Thyroid gland (tissue), 4 donors: ENCODE measurements around the gene NFASC. TPM values are rescaled to one million over a fixed set of nuclear protein-coding genes. Genes with fewer than 3 reads are reported as not detected.

Experiments
- DNase-seq, 2 donors: peaks; one replicate each; pipeline ENCODE4 v3.0.0-alpha.2; 2019
- H3K27ac ChIP-seq, 3 donors: fragments of 200-600 bp; sonication (generic); 1 replicate in 2 of 3; 2 replicates in 1 of 3; pipeline ENCODE4 v1.5.1; 2016 to 2019; ENCODE audit warnings: mild to moderate bottlenecking in 1 of 3, moderate library complexity in 1 of 3
- H3K27me3 ChIP-seq: fragments of 200-600 bp; sonication (generic); one replicate; pipeline ENCODE4 v1.5.1; 2019
- H3K36me3 ChIP-seq, 2 donors: fragments of 200-600 bp; sonication (generic); one replicate each; pipeline ENCODE4 v1.5.1; 2016 to 2019
- H3K4me1 ChIP-seq, 2 donors: fragments of 200-600 bp; sonication (generic); one replicate each; pipeline ENCODE4 v1.5.1; 2017 to 2019
- H3K4me3 ChIP-seq, 3 donors: fragments of 200-600 bp; sonication (generic); replicated peaks in 1 of 3; 1 replicate in 2 of 3; 2 replicates in 1 of 3; pipeline ENCODE4 v1.5.1; 2016; ENCODE audit warnings: mild to moderate bottlenecking in 1 of 3
- H3K9me3 ChIP-seq: fragments of 200-600 bp; sonication (generic); one replicate; pipeline ENCODE4 v1.5.1; 2017
- CTCF ChIP-seq, 6 experiments: fragments of 200-600 bp in 3 of 6; fragments of 450-650 bp in 3 of 6; sonication (generic) in 3 of 6; IDR thresholded peaks; one replicate each; pipeline ENCODE4 v1.5.1; 2016 to 2019; ENCODE audit warnings: antibody characterized with exemption in 6 of 6, mild to moderate bottlenecking in 2 of 6, inconsistent platforms in 1 of 6, moderate library complexity in 1 of 6
- POLR2A ChIP-seq, 2 donors: fragments of 450-650 bp; IDR thresholded peaks; one replicate each; pipeline ENCODE4 v1.6.1; 2017; ENCODE audit warnings: antibody characterized with exemption in 2 of 2, mild to moderate bottlenecking in 2 of 2, moderate library complexity in 1 of 2
- WGBS, 2 donors: methylation state at CpG; one replicate each; pipeline ENCODE4 v1.1.5; 2017; 5-methylcytosine and 5-hydroxymethylcytosine counted together
- intact Hi-C: fragments of 100-400 bp; cut with DNase I; formaldehyde crosslinking; loops from one replicate; pipeline ENCODE4 v1.15.1; 2023
- total RNA-seq, 4 donors: library from RNA; depleted of rRNA; stranded (reverse); fragments of >200 nt; gene quantifications; one replicate each; pipeline ENCODE4 v1.2.3, GENCODE V29; 2016

The NFASC gene
- total RNA-seq, 4 donors from 2014 or later = 3.6 to 9.4 (median 3.9) TPM

- Histone ChIP-seq H3K27me3 (no peaks in the 10 kb centered on the region), H3K9me3 (no peaks in the 10 kb centered on the region), H3K27ac (no peak overlapping the region), H3K4me3 (no peak overlapping the region), H3K4me1 (peaks cover 4 to 7% of the 10 kb centered on the region in 2 donors), H3K36me3 (no peaks in the 10 kb centered on the region)
- WGBS, 2 donors = 94 to 99% methylated on average over 6 of the region's 6 CpGs
- DNase-seq = no peak
- TF ChIP-seq POLR2A (IDR thresholded peaks at IDR 0.05) (no peak), CTCF (IDR thresholded peaks at IDR 0.05) (no peak)
- intact Hi-C loops = no loop called here
Measured at GRCh38 chr1:205056956-205057568, 186.4 kb downstream of the NFASC start.

- H3K4me3 ChIP-seq = no peak overlapping the region
- H3K9me3 ChIP-seq = no peaks in the 10 kb centered on the region
- peaks cover 4 to 8% of the 10 kb centered on the region in 2 donors for H3K4me1 ChIP-seq
- no peak overlapping the region for H3K27ac ChIP-seq
- TF ChIP-seq POLR2A (IDR thresholded peaks at IDR 0.05) = no peak
- no peak for TF ChIP-seq CTCF (IDR thresholded peaks at IDR 0.05)
- H3K36me3 ChIP-seq = no peaks in the 10 kb centered on the region
- no peaks in the 10 kb centered on the region for H3K27me3 ChIP-seq
- DNase-seq = no peak
- intact Hi-C loops = no loop called here
- 88 to 89% methylated on average over 13 of the region's 19 CpGs for WGBS, 2 donors
Measured at GRCh38 chr1:205057808-205058575, 187.3 kb downstream of the NFASC start.

- intact Hi-C loops = no loop called here
- no peaks in the 10 kb centered on the region for H3K27me3 ChIP-seq
- no peak overlapping the region for H3K4me3 ChIP-seq
- H3K36me3 ChIP-seq = no peaks in the 10 kb centered on the region
- TF ChIP-seq CTCF (IDR thresholded peaks at IDR 0.05) (no peak), POLR2A (IDR thresholded peaks at IDR 0.05) (no peak)
- no peaks in the 10 kb centered on the region for H3K9me3 ChIP-seq
- DNase-seq = no peak
- H3K27ac ChIP-seq = no peak overlapping the region
- H3K4me1 ChIP-seq = peaks cover 4 to 8% of the 10 kb centered on the region in 2 donors
- 89 to 92% methylated on average over 12 of the region's 12 CpGs for WGBS, 2 donors
Measured at GRCh38 chr1:205058853-205059252, 188.2 kb downstream of the NFASC start.

GRCh38 chr1:205059660-205060059 is 189.0 kb downstream of the NFASC start:
- WGBS, 2 donors = 92% methylated on average over 4 of the region's 6 CpGs
- H3K27ac ChIP-seq = no peak overlapping the region
- no peaks in the 10 kb centered on the region for H3K27me3 ChIP-seq
- intact Hi-C loops = loop anchor here (2.0 kb wide), 1 partner anchor 71 kb away; no protein-coding TSS in a partner anchor
- no peaks in the 10 kb centered on the region for H3K9me3 ChIP-seq
- H3K36me3 ChIP-seq = no peaks in the 10 kb centered on the region
- DNase-seq = no peak
- TF ChIP-seq CTCF (IDR thresholded peaks at IDR 0.05) (no peak), POLR2A (IDR thresholded peaks at IDR 0.05) (no peak)
- H3K4me3 ChIP-seq = no peak overlapping the region
- peaks cover 4 to 8% of the 10 kb centered on the region in 2 donors for H3K4me1 ChIP-seq

GRCh38 chr1:205060746-205061145 is 190.1 kb downstream of the NFASC start:
- Histone ChIP-seq H3K4me3 (no peak overlapping the region), H3K36me3 (no peaks in the 10 kb centered on the region), H3K4me1 (peaks cover 4 to 8% of the 10 kb centered on the region in 2 donors), H3K27ac (no peak overlapping the region), H3K9me3 (no peaks in the 10 kb centered on the region), H3K27me3 (no peaks in the 10 kb centered on the region)
- intact Hi-C loops = loop anchor here (2.0 kb wide), 1 partner anchor 72 kb away; no protein-coding TSS in a partner anchor
- WGBS, 2 donors = 86 to 90% methylated on average over 10 of the region's 10 CpGs
- DNase-seq = no peak
- TF ChIP-seq CTCF (IDR thresholded peaks at IDR 0.05) (no peak), POLR2A (IDR thresholded peaks at IDR 0.05) (no peak)
